Measurements from ENCODE around the gene MPRIP. TPM values are rescaled to one million over a fixed set of nuclear protein-coding genes. Genes with fewer than 3 reads are reported as not detected.

The MPRIP gene
- total RNA-seq, 1 donor from 2014 or later: 102 TPM

GRCh38 chr17:17121162-17121561 is 78.9 kb downstream of the MPRIP start:
- peak; percentile 8 for TF ChIP-seq CTCF (conservative IDR thresholded peaks at IDR 0.05; ENCODE audit: low read depth, low read length)
- no peak for DNase-seq (ENCODE audit: low read depth)

GRCh38 chr17:17122781-17123483 is 80.7 kb downstream of the MPRIP start:
- no peak for DNase-seq (ENCODE audit: low read depth)
- H3K4me3 ChIP-seq (ENCODE audit: low read depth, low read length): no peak overlapping the region
- TF ChIP-seq CTCF (conservative IDR thresholded peaks at IDR 0.05; ENCODE audit: low read depth, low read length): no peak

More at GRCh38 chr17:17121162-17121561, 78.9 kb downstream of the MPRIP start:
- H3K4me3 ChIP-seq (ENCODE audit: low read depth, low read length): no peak overlapping the region

- TF ChIP-seq CTCF (conservative IDR thresholded peaks at IDR 0.05; ENCODE audit: low read depth, low read length): no peak
- no peak for DNase-seq (ENCODE audit: low read depth)
- no peak overlapping the region for H3K4me3 ChIP-seq (ENCODE audit: low read depth, low read length)
These were observed 82.1 kb downstream of the MPRIP start for GRCh38 chr17:17124341-17124740.

GRCh38 chr17:17125136-17126084 is 83.2 kb downstream of the MPRIP start:
- no peak for TF ChIP-seq CTCF (conservative IDR thresholded peaks at IDR 0.05; ENCODE audit: low read depth, low read length)

GRCh38 chr17:17126131-17127110 is 84.2 kb downstream of the MPRIP start:
- TF ChIP-seq CTCF (conservative IDR thresholded peaks at IDR 0.05; ENCODE audit: low read depth, low read length): no peak
- no peak for DNase-seq (ENCODE audit: low read depth)
- no peak overlapping the region for H3K4me3 ChIP-seq (ENCODE audit: low read depth, low read length)

More at GRCh38 chr17:17125136-17126084, 83.2 kb downstream of the MPRIP start:
- DNase-seq (ENCODE audit: low read depth): no peak
- no peak overlapping the region for H3K4me3 ChIP-seq (ENCODE audit: low read depth, low read length)

- DNase-seq (ENCODE audit: low read depth): no peak
- no peak for TF ChIP-seq CTCF (conservative IDR thresholded peaks at IDR 0.05; ENCODE audit: low read depth, low read length)
- H3K4me3 ChIP-seq (ENCODE audit: low read depth, low read length): no peak overlapping the region
These were observed 84.9 kb downstream of the MPRIP start for GRCh38 chr17:17127156-17127555.

Data from epithelial cell of proximal tubule (primary cell).